Motor neuron (in vitro differentiated cells): ENCODE data around the gene SLIT1. TPM values are rescaled to one million over a fixed set of nuclear protein-coding genes. Genes with fewer than 3 reads are reported as not detected.

Experiments used
- ATAC-seq, 8 experiments: fragments of 200-7000 bp; cut with Tn5 transposase; replicated peaks in 6 of 8; 2 replicates each; pipeline ENCODE4 v1.8.0; 2021; ENCODE audit warnings: mild to moderate bottlenecking in 8 of 8, moderate library complexity in 8 of 8
- H3K27ac ChIP-seq, 2 donors: fragments of 250-450 bp; sonication (Bioruptor Pico); 2 replicates each; pipeline ENCODE4 v1.9.0; 2021; ENCODE audit warnings: antibody characterized with exemption in 2 of 2, mild to moderate bottlenecking in 2 of 2, moderate library complexity in 1 of 2
- H3K4me1 ChIP-seq, 2 donors: fragments of 250-450 bp; sonication (Bioruptor Pico); replicated peaks in 1 of 2; 2 replicates each; pipeline ENCODE4 v1.6.1; 2021; ENCODE audit warnings: antibody characterized with exemption in 2 of 2, mild to moderate bottlenecking in 2 of 2, moderate library complexity in 1 of 2
- H3K4me3 ChIP-seq, 5 donors: fragments of 250-450 bp; sonication (Bioruptor Pico); 2 replicates each; pipeline ENCODE4 v1.9.0; 2021; ENCODE audit warnings: antibody characterized with exemption in 5 of 5, mild to moderate bottlenecking in 5 of 5, moderate library complexity in 4 of 5
- WGBS, 10 experiments: fragments of 450-650 bp; shearing (Covaris generic); methylation state at CpG; one replicate each; pipeline ENCODE4 v1.0.0; 2022; 5-methylcytosine and 5-hydroxymethylcytosine counted together
- in situ Hi-C, 9 experiments: fragments of 400-800 bp; cut with MboI; loops; one replicate each; pipeline ENCODE4 v1.15.0; 2021; ENCODE audit warnings: low sequenced_read_pairs in 9 of 9, low pct_unique_long_range_greater_than_20kb in 2 of 9; ENCODE audit not compliant: unreplicated experiment in 9 of 9
- total RNA-seq, 8 experiments: library from RNA; unstranded; fragments of 300-600 nt; gene quantifications; 2 replicates each; pipeline versions ENCODE4 v1.2.3 to v1.2.4, GENCODE V29; 2022

SLIT1 gene
- total RNA-seq, 8 experiments from 2014 or later: 0.20 to 137 (median 54.2) TPM

DNA sequence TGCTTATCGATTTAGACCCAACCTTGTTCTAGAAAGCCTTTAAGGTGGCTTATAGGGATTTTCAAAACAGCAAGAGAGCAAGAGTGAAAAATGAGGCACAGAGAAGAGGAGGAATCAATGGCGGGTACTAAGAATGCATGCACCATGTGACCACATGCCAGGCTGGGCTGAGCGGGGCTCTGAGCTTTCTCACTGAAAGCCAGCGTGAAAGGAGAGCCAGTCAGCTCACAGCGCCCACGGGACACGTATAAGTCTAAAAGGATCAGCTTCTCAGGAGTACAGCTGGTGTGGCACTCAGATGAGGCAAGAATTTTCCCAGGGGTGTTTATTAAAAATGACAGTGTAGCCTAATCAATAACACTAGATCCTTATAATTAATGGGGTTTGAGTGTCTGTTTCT is 114.3 kb downstream of the SLIT1 start:
- in situ Hi-C loops: loop anchor here in 8 of 9 experiments (10.0 to 25.0 kb wide), 4 partner anchors 123 to 143 kb away; no protein-coding TSS in a partner anchor

DNA sequence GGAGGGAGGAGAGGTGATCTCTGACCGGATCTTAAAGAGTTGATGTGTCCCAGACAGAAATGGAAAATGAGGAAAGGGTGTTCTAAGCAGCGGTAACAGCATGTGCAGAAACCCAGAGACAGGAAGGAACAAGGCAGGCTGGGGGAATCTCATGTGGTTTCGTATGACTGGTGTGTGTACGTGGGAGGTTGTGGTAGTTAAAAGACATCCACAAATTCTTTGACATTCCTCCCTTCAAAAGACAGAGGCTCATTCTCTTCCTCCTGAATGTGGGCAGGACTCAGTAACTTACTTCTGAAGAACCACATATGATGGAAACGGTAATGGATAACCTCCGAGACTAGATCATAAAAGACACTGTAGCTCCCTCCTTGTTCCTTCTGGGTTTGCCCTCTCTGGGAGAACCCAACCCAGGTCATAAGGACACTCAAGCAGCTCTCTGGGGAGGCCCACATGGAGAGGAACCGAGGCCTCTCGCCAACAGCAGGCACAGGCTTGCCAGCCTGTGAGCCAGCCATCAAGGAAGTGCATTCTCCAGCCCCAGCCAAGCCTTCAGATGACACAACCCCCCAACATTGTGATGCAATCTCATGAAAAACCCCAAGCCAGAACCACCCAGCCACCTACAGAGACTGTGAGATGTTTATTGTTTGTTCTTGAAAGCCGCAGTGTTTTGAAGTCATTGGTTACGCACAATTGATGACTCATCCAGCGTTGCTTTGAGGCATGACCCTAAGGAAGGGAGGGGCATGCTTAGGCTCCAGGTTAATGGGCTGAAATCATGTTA is 116.0 kb downstream of the SLIT1 start:
- Histone ChIP-seq H3K27ac (peak overlapping the region in 1 of 2 donors; percentile 26), H3K4me1 (peaks cover 26 to 32% of the 10 kb centered on the region in 2 donors), H3K4me3 (no peak overlapping the region)
- ATAC-seq: no peak
- WGBS, 10 experiments: 70 to 93% (median 83%) methylated on average over 2 to 9 of the region's 11 CpGs
- in situ Hi-C loops: loop anchor here in 8 of 9 experiments (10.0 to 25.0 kb wide), 4 partner anchors 125 to 145 kb away; no protein-coding TSS in a partner anchor

More for the DNA sequence above, 114.3 kb downstream of the SLIT1 start:
- Histone ChIP-seq H3K4me3 (no peak overlapping the region), H3K27ac (peak overlapping the region; percentile 5 to 58), H3K4me1 (peaks cover 26 to 34% of the 10 kb centered on the region in 2 donors)
- WGBS, 10 experiments: 47 to 100% (median 76%) methylated on average over 1 to 7 of the region's 7 CpGs; no CpG with 5 or more reads in 2 of the 10 experiments
- ATAC-seq: peak in 2 of 8 experiments; percentile 29 to 34

DNA sequence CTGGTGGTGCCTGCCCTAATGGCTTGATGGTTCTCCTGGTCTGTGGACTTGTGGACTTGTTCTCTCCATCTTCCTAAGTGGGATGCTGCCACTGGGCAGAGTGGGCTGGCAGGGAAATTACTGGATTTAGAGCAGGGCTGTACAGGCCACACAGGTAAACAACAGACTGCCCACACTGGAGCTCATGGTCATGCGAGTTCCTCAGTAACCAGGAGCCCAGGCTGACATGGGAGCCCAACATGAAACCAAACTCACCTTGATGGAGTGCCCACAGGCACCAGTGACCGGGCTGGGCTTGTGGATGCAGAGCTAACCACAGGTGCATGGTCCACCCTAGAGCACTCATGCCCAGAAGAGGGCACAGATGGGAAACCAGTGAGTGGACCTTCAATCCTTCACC is 116.7 kb downstream of the SLIT1 start:
- WGBS, 10 experiments: 100% methylated on average over 1 to 2 of the region's 2 CpGs; no CpG with 5 or more reads in 8 of the 10 experiments
- in situ Hi-C loops: loop anchor here in 1 of 9 experiments (25.0 kb wide), 1 partner anchor 143 kb away; no protein-coding TSS in a partner anchor
- Histone ChIP-seq H3K4me1 (peaks cover 19 to 24% of the 10 kb centered on the region in 2 donors), H3K27ac (no peak overlapping the region), H3K4me3 (no peak overlapping the region)
- ATAC-seq: no peak

DNA sequence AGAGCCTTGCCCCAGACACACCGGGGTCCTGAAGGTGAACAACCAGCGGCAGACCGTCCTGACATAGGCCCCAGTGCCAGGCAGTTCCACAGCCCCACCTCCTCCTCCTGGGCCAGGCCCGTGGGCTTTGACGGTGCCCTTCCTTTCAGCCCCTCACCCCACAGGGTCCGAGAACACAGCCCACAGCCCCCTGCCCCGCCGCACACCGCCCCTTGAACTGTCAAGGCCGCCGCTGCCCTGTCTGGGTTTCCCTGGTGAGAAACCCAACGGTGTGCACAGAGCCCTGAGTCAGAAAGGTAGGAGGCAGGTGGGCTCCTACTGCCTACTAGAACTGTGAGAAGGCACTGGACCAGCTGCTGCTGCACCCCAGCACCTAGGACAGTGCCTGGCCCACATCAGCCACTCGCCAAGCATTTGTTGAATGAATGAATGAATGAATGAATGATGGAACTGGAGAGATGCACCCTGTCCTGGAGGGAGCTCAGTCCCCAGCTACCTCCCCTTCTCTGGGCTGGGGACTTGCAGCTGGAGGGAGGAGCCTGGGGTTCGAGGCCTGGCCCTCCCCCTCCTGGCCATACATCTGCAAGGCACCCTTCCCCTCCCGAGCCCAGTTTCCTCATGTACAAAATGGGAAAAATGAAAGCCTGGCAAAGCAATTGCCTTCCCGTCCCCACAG is 117.9 kb downstream of the SLIT1 start:
- Histone ChIP-seq H3K27ac (no peak overlapping the region), H3K4me3 (no peak overlapping the region), H3K4me1 (peaks cover 10 to 15% of the 10 kb centered on the region in 2 donors)
- peak in 2 of 8 experiments; percentile 14 to 43 for ATAC-seq
- in situ Hi-C loops: loop anchor here in 1 of 9 experiments (25.0 kb wide), 1 partner anchor 144 kb away; no protein-coding TSS in a partner anchor
- 60% methylated on average over 1 of the region's 16 CpGs; no CpG with 5 or more reads in 9 of the 10 experiments for WGBS, 10 experiments

DNA sequence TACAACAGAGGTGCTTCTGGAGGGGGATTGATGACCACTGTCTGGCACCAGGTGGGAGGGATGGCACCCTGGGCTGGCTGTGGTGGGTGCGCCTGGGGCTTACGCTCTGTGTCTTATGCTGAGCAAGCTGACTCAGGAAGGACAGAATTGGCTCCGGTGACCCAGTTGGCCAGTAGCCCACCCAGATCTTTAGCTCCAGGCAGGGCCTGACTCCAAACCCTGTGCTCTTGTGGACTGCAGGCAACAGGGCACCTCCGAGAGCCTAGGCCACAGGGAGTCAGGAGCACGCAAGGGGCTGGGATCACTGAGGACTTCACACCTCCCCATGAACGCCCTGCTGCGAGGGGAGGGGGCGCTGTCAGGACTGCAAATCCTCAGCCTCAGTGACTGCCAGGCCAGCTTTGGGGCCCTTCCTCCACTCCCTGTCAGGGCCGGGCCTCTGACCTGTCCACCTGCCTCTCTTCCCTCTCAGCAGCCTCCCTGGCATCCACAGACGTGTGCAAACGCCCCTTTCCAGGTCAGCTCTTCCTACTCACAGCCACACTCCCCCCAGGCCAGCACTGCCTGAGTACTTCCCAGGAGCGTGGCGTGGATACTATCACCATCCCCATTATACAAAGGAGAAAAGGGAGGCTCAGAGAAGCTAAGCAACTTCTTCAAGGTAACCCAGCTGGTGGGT is 118.7 kb downstream of the SLIT1 start:
- Histone ChIP-seq H3K4me1 (peaks cover 9 to 10% of the 10 kb centered on the region in 2 donors), H3K27ac (no peak overlapping the region), H3K4me3 (no peak overlapping the region)
- no peak for ATAC-seq
- WGBS, 10 experiments: 20 to 100% (median 90%) methylated on average over 1 to 6 of the region's 13 CpGs; no CpG with 5 or more reads in 2 of the 10 experiments
- in situ Hi-C loops: loop anchor here in 1 of 9 experiments (25.0 kb wide), 1 partner anchor 145 kb away; no protein-coding TSS in a partner anchor

GRCh38 chr10:97065686-97066660 is 119.8 kb downstream of the SLIT1 start:
- ATAC-seq: peak in 2 of 8 experiments; percentile 58 to 84
- no peak overlapping the region for H3K4me3 ChIP-seq
- WGBS, 10 experiments: 20 to 93% (median 72%) methylated on average over 2 to 6 of the region's 18 CpGs; no CpG with 5 or more reads in 2 of the 10 experiments
- H3K4me1 ChIP-seq: peaks cover 0 to under 1% of the 10 kb centered on the region in 2 donors
- H3K27ac ChIP-seq: no peak overlapping the region
- in situ Hi-C loops: loop anchor here in 1 of 9 experiments (25.0 kb wide), 1 partner anchor 146 kb away; no protein-coding TSS in a partner anchor

GRCh38 chr10:97065128-97065527 is 120.6 kb downstream of the SLIT1 start:
- Histone ChIP-seq H3K27ac (no peak overlapping the region), H3K4me1 (no peaks in the 10 kb centered on the region), H3K4me3 (no peak overlapping the region)
- no peak for ATAC-seq
- in situ Hi-C loops: loop anchor here in 1 of 9 experiments (25.0 kb wide), 1 partner anchor 147 kb away; no protein-coding TSS in a partner anchor
- 0 to 83% (median 80%) methylated on average over 1 of the region's 1 CpG; no CpG with 5 or more reads in 7 of the 10 experiments for WGBS, 10 experiments

DNA sequence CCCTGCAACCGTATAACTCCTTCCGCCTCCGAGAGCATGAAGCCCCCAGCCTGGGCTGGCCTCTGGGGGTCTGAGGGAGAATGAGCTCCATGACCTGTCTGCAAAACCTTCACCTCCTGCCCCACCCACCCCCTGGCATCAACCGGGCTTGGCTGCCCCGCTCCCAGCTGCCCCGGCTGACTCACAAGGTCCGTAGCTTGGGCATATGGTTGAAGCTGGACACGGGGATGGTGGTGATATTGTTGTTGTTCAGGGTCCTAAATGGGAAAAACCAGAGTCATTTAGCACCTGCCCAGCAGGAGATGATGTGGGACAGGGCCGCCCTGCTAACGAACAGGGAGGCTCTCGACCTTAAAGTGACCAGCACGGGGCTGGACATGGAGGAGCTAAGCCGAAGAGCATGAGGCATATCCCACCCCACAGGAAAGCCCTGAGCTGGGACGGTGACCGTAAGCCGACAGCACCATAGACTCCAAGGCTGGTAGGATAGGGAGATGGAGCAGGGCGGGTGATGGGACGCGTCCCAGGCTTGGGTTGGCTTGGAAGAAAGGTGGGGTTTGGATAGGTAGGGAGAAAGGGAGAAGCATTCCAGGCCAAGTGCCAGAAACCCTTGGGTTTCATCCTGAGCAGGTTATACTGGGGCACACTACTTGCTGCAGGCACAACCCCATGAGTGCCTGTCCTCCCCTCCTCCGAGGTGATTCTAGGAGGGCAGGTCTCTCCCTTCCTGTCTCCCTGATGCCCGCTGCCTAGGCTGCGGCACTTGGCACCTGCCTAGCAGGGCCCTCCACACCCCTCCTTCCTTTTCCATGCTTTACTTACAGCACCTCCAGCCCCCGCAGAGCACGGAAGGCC is 121.5 kb downstream of the SLIT1 start:
- no peaks in the 10 kb centered on the region for H3K4me1 ChIP-seq
- H3K27ac ChIP-seq: no peak overlapping the region
- H3K4me3 ChIP-seq: no peak overlapping the region
- WGBS, 10 experiments: 40 to 94% (median 76%) methylated on average over 1 to 13 of the region's 24 CpGs; no CpG with 5 or more reads in 2 of the 10 experiments
- no peak for ATAC-seq
- in situ Hi-C loops: loop anchor here in 1 of 9 experiments (25.0 kb wide), 1 partner anchor 148 kb away; no protein-coding TSS in a partner anchor

- in situ Hi-C loops: loop anchor here in 1 of 9 experiments (25.0 kb wide), 1 partner anchor 149 kb away; no protein-coding TSS in a partner anchor
- 40 to 100% (median 80%) methylated on average over 1 to 5 of the region's 20 CpGs; no CpG with 5 or more reads in 6 of the 10 experiments for WGBS, 10 experiments
- H3K27ac ChIP-seq: no peak overlapping the region
- no peaks in the 10 kb centered on the region for H3K4me1 ChIP-seq
- H3K4me3 ChIP-seq: no peak overlapping the region
- no peak for ATAC-seq
Measured at GRCh38 chr10:97063271-97063982, 122.3 kb downstream of the SLIT1 start.

- in situ Hi-C loops: loop anchor here in 1 of 9 experiments (25.0 kb wide), 1 partner anchor 150 kb away; no protein-coding TSS in a partner anchor
- H3K27ac ChIP-seq: no peak overlapping the region
- peak in 3 of 8 experiments; percentile 14 to 39 (median 21) for ATAC-seq
- H3K4me1 ChIP-seq: no peaks in the 10 kb centered on the region
- 17 to 80% (median 67%) methylated on average over 1 of the region's 7 CpGs; no CpG with 5 or more reads in 7 of the 10 experiments for WGBS, 10 experiments
- no peak overlapping the region for H3K4me3 ChIP-seq
Measured at GRCh38 chr10:97062456-97062855, 123.3 kb downstream of the SLIT1 start.
